ENCODE measurements around the gene IL9R.
"Not testable (repeated sequence)": the region's sequence is repeated elsewhere in the genome, so short reads cannot be mapped to it uniquely, and the experiment has no call there.

IL9R gene

DNA sequence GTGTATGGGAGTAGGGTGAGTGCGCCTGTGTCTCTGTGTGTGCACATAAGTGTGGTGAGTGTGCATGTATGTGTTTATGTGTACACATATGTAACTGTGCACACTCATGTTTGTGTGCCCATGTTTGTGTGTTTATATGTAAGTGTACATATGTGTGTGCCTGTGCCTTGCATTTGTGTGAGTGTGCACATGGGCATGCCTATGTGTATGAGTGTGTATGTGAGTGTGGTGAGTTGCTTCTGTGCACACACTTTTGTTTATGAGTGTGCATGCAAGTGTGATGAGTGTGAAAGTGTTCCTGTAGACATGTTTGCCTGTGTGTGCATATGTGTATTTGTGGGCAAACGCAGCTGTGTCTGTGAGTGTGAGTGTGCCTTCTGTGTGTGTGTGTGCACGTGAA, 7.2 kb downstream of the IL9R start:
- ATAC-seq (ENCODE audit: low read depth) (no peak), DNase-seq (ENCODE audit: low spot score) (no peak)
- Histone ChIP-seq H3K4me3 (ENCODE audit: severe bottlenecking) (no peak overlapping the region), H3K27me3 (ENCODE audit: insufficient read depth, poor library complexity, severe bottlenecking) (no peaks in the 10 kb centered on the region), H3K9me3 (ENCODE audit: severe bottlenecking) (no peaks in the 10 kb centered on the region), H3K27ac (ENCODE audit: poor library complexity, severe bottlenecking) (no peak overlapping the region), H3K36me3 (ENCODE audit: low read depth) (no peaks in the 10 kb centered on the region), H3K4me1 (ENCODE audit: insufficient read depth, poor library complexity, severe bottlenecking) (no peaks in the 10 kb centered on the region)
- no peak for TF ChIP-seq CTCF (IDR thresholded peaks at IDR 0.05; ENCODE audit: poor library complexity, severe bottlenecking)

GRCh38 chrX:156005144-156005543, 7.6 kb downstream of the IL9R start:
- H3K9me3 ChIP-seq (ENCODE audit: severe bottlenecking) = no peaks in the 10 kb centered on the region
- H3K4me1 ChIP-seq (ENCODE audit: insufficient read depth, poor library complexity, severe bottlenecking) = no peaks in the 10 kb centered on the region
- H3K27ac ChIP-seq (ENCODE audit: poor library complexity, severe bottlenecking) = no peak overlapping the region
- no peaks in the 10 kb centered on the region for H3K36me3 ChIP-seq (ENCODE audit: low read depth)
- TF ChIP-seq CTCF (IDR thresholded peaks at IDR 0.05; ENCODE audit: poor library complexity, severe bottlenecking) = no peak
- H3K4me3 ChIP-seq (ENCODE audit: severe bottlenecking) = no peak overlapping the region
- DNase-seq (ENCODE audit: low spot score) (no peak), ATAC-seq (ENCODE audit: low read depth) (no peak)
- no peaks in the 10 kb centered on the region for H3K27me3 ChIP-seq (ENCODE audit: insufficient read depth, poor library complexity, severe bottlenecking)

- not testable (repeated sequence) for H3K27ac ChIP-seq (ENCODE audit: poor library complexity, severe bottlenecking)
These were observed 9.0 kb downstream of the IL9R start for GRCh38 chrX:156006468-156006867.

DNA sequence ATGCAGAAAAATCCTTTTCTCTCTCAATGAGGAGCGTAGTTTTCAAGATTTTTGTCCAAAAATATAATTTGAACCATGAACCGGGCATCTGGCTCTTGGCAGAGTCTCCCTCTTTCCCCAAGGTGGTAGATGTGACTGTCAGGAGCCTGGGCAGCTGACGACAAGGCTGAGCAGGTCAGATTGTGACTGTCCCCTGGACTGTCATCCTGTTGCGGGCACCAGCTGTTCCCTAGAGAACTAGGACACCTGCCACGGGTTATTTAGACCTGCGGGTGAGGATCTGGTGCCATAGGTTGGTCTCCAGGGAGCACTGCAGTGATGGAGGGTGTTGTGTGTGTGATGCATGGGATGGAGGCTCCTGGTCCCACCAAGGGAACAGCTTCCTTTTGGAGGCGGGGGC, 10.9 kb downstream of the IL9R start:
- not testable (repeated sequence) for H3K9me3 ChIP-seq (ENCODE audit: severe bottlenecking); DNase-seq (ENCODE audit: low spot score); H3K4me3 ChIP-seq (ENCODE audit: severe bottlenecking); H3K36me3 ChIP-seq (ENCODE audit: low read depth); H3K27ac ChIP-seq (ENCODE audit: poor library complexity, severe bottlenecking); H3K4me1 ChIP-seq (ENCODE audit: insufficient read depth, poor library complexity, severe bottlenecking); H3K27me3 ChIP-seq (ENCODE audit: insufficient read depth, poor library complexity, severe bottlenecking); ATAC-seq (ENCODE audit: low read depth)

More at GRCh38 chrX:156006468-156006867, 9.0 kb downstream of the IL9R start:
- not testable (repeated sequence) for H3K4me1 ChIP-seq (ENCODE audit: insufficient read depth, poor library complexity, severe bottlenecking); H3K9me3 ChIP-seq (ENCODE audit: severe bottlenecking); ATAC-seq (ENCODE audit: low read depth); H3K4me3 ChIP-seq (ENCODE audit: severe bottlenecking); H3K36me3 ChIP-seq (ENCODE audit: low read depth); H3K27me3 ChIP-seq (ENCODE audit: insufficient read depth, poor library complexity, severe bottlenecking); DNase-seq (ENCODE audit: low spot score)

GRCh38 chrX:156008915-156009314, 11.4 kb downstream of the IL9R start:
- TF ChIP-seq CTCF (IDR thresholded peaks at IDR 0.05; ENCODE audit: poor library complexity, severe bottlenecking) = no peak
- Histone ChIP-seq H3K9me3 (ENCODE audit: severe bottlenecking) (no peaks in the 10 kb centered on the region), H3K4me1 (ENCODE audit: insufficient read depth, poor library complexity, severe bottlenecking) (no peaks in the 10 kb centered on the region), H3K36me3 (ENCODE audit: low read depth) (no peaks in the 10 kb centered on the region), H3K4me3 (ENCODE audit: severe bottlenecking) (no peak overlapping the region), H3K27ac (ENCODE audit: poor library complexity, severe bottlenecking) (no peak overlapping the region), H3K27me3 (ENCODE audit: insufficient read depth, poor library complexity, severe bottlenecking) (no peaks in the 10 kb centered on the region)
- ATAC-seq (ENCODE audit: low read depth) (no peak), DNase-seq (ENCODE audit: low spot score) (no peak)

DNA sequence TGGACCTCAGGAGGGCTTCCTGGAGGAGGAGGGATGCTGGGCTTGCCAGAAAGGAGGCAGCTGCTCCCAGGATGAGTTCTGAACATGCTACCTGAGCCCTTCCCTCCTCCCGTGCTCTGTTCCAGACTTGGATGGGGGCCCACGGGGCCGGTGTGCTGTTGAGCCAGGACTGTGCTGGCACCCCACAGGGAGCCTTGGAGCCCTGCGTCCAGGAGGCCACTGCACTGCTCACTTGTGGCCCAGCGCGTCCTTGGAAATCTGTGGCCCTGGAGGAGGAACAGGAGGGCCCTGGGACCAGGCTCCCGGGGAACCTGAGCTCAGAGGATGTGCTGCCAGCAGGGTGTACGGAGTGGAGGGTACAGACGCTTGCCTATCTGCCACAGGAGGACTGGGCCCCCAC, 12.2 kb downstream of the IL9R start:
- H3K36me3 ChIP-seq (ENCODE audit: low read depth); H3K4me1 ChIP-seq (ENCODE audit: insufficient read depth, poor library complexity, severe bottlenecking); H3K27me3 ChIP-seq (ENCODE audit: insufficient read depth, poor library complexity, severe bottlenecking); DNase-seq (ENCODE audit: low spot score); ATAC-seq (ENCODE audit: low read depth); H3K9me3 ChIP-seq (ENCODE audit: severe bottlenecking); H3K4me3 ChIP-seq (ENCODE audit: severe bottlenecking); H3K27ac ChIP-seq (ENCODE audit: poor library complexity, severe bottlenecking): not testable (repeated sequence)

DNA sequence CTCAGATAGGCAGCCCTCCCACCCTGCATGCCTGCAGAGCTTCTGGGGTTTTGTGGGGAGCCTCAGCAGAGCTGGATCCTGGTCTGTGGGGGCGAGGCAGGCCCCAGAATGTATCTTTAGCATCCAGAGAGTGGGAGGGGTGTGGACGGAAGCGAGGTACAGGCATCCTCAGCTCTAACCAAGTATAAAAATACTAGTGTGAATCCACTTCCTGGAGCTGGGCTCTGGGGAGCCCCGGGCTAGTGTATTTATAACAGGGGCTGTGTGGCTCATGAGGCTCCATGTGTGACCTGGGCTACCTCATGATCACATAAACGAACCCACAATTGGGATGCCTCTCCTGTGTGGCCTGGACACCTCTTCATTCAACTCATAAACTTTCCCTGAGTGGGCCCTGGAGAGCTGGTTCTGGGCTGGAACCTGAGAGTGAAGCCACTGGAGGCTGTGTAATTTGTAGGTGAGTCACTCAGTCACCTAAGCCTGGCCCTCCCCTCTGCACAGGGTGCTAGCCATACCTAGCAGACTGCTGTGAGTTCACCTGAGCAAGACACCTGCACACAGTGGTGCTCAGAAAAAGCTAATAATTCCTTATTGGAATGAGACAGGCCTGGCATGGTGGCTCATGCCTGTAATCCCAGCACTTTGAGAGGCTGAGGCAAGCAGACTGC, 15.9 kb downstream of the IL9R start:
- H3K4me1 ChIP-seq (ENCODE audit: insufficient read depth, poor library complexity, severe bottlenecking); H3K4me3 ChIP-seq (ENCODE audit: severe bottlenecking); DNase-seq (ENCODE audit: low spot score); H3K27ac ChIP-seq (ENCODE audit: poor library complexity, severe bottlenecking); H3K9me3 ChIP-seq (ENCODE audit: severe bottlenecking); H3K36me3 ChIP-seq (ENCODE audit: low read depth); H3K27me3 ChIP-seq (ENCODE audit: insufficient read depth, poor library complexity, severe bottlenecking): not testable (repeated sequence)
- peak; percentile 84 for ATAC-seq (ENCODE audit: low read depth)

GRCh38 chrX:156019846-156020245, 22.4 kb downstream of the IL9R start:
- H3K4me3 ChIP-seq (ENCODE audit: severe bottlenecking); H3K36me3 ChIP-seq (ENCODE audit: low read depth); H3K27me3 ChIP-seq (ENCODE audit: insufficient read depth, poor library complexity, severe bottlenecking); H3K27ac ChIP-seq (ENCODE audit: poor library complexity, severe bottlenecking); DNase-seq (ENCODE audit: low spot score); H3K4me1 ChIP-seq (ENCODE audit: insufficient read depth, poor library complexity, severe bottlenecking); H3K9me3 ChIP-seq (ENCODE audit: severe bottlenecking); ATAC-seq (ENCODE audit: low read depth): not testable (repeated sequence)

GRCh38 chrX:156023002-156023401, 25.5 kb downstream of the IL9R start:
- not testable (repeated sequence) for H3K9me3 ChIP-seq (ENCODE audit: severe bottlenecking); ATAC-seq (ENCODE audit: low read depth); H3K4me3 ChIP-seq (ENCODE audit: severe bottlenecking); H3K36me3 ChIP-seq (ENCODE audit: low read depth); H3K27ac ChIP-seq (ENCODE audit: poor library complexity, severe bottlenecking); H3K4me1 ChIP-seq (ENCODE audit: insufficient read depth, poor library complexity, severe bottlenecking); H3K27me3 ChIP-seq (ENCODE audit: insufficient read depth, poor library complexity, severe bottlenecking); DNase-seq (ENCODE audit: low spot score)
